MM.1S (cell line): Measurements from ENCODE around the gene ZNF205.

Experiments
- DNase-seq: peaks from one replicate; pipeline ENCODE4 v3.0.0-alpha.2; 2015
- H2AFZ ChIP-seq: fragments of 300-600 bp; sonication (generic); 2 replicates; pipeline ENCODE4 v1.6.0; 2016; ENCODE audit warnings: antibody characterized with exemption, low read length
- H3F3A ChIP-seq: fragments of 300-600 bp; sonication (generic); 2 replicates; pipeline ENCODE4 v1.6.1; 2016; ENCODE audit warnings: mild to moderate bottlenecking, antibody characterized with exemption, low read length, moderate library complexity, mixed read lengths; ENCODE audit not compliant: insufficient read depth
- H3K27ac ChIP-seq: fragments of 300-600 bp; sonication (generic); 2 replicates; pipeline ENCODE4 v1.5.1; 2016; ENCODE audit warnings: mild to moderate bottlenecking, low read length
- H3K27me3 ChIP-seq: fragments of 300-600 bp; sonication (generic); replicated peaks from 2 replicates; pipeline ENCODE4 v1.6.0; 2016; ENCODE audit warnings: low read length; ENCODE audit not compliant: insufficient read depth
- H3K36me3 ChIP-seq: fragments of 300-600 bp; sonication (generic); replicated peaks from 2 replicates; pipeline ENCODE4 v1.6.1; 2016; ENCODE audit warnings: mild to moderate bottlenecking, low read length, mixed read lengths; ENCODE audit not compliant: insufficient read depth
- H3K4me1 ChIP-seq: fragments of 300-600 bp; sonication (generic); 2 replicates; pipeline ENCODE4 v1.6.1; 2016; ENCODE audit warnings: low read length, mixed read lengths
- H3K4me2 ChIP-seq: fragments of 300-600 bp; sonication (generic); 2 replicates; pipeline ENCODE4 v1.6.0; 2016; ENCODE audit warnings: low read depth, low read length
- H3K4me3 ChIP-seq: fragments of 300-600 bp; sonication (generic); 2 replicates; pipeline ENCODE4 v1.5.1; 2016; ENCODE audit warnings: low read length, mixed read lengths
- H3K79me2 ChIP-seq: fragments of 300-600 bp; sonication (generic); 2 replicates; pipeline ENCODE4 v1.6.1; 2016; ENCODE audit warnings: mixed run types, low read length, mixed read lengths
- H3K9ac ChIP-seq: fragments of 300-600 bp; sonication (generic); 2 replicates; pipeline ENCODE4 v1.6.1; 2016; ENCODE audit warnings: low read length, mixed read lengths
- H3K9me2 ChIP-seq: fragments of 300-600 bp; sonication (generic); replicated peaks from 2 replicates; pipeline ENCODE4 v1.6.1; 2016; ENCODE audit warnings: mild to moderate bottlenecking, low read length, mixed read lengths; ENCODE audit not compliant: insufficient read depth
- H3K9me3 ChIP-seq: fragments of 300-600 bp; sonication (generic); replicated peaks from 2 replicates; pipeline ENCODE4 v1.6.1; 2016; ENCODE audit warnings: mild to moderate bottlenecking, low read length, mixed read lengths; ENCODE audit not compliant: insufficient read depth
- H4K20me1 ChIP-seq: fragments of 300-600 bp; sonication (generic); 2 replicates; pipeline ENCODE4 v1.6.1; 2016; ENCODE audit warnings: mild to moderate bottlenecking, low read length, moderate library complexity, mixed read lengths; ENCODE audit not compliant: insufficient read depth
- CTCF ChIP-seq: fragments of 300-600 bp; sonication (generic); IDR thresholded peaks from 2 replicates; pipeline ENCODE4 v1.5.1; 2016; ENCODE audit warnings: antibody characterized with exemption, low read length, mixed read lengths
- EZH2 ChIP-seq: fragments of 300-600 bp; sonication (generic); optimal IDR thresholded peaks from 2 replicates; pipeline ENCODE3; 2017; ENCODE audit warnings: low read depth, mild to moderate bottlenecking, antibody characterized with exemption, low read length, mixed read lengths
- EZH2phosphoT487 ChIP-seq: fragments of 300-600 bp; sonication (generic); IDR thresholded peaks from 2 replicates; pipeline ENCODE4 v1.6.1; 2018; ENCODE audit warnings: antibody characterized with exemption, low read length

The ZNF205 gene

GRCh38 chr16:3148256-3149192 is 36.1 kb downstream of the ZNF205 start:
- 0 out of 2 replicates have a peak, but pooled peaks cover 4% of the 10 kb centered on the region for H3K4me1 ChIP-seq
- no peak overlapping the region for H3K4me3 ChIP-seq
- peaks cover 26% of the 10 kb centered on the region for H3K27me3 ChIP-seq
- H3K4me2 ChIP-seq = no peak overlapping the region
- no peaks in the 10 kb centered on the region for H3K9me2 ChIP-seq
- no peak overlapping the region for H3K27ac ChIP-seq
- H3K9me3 ChIP-seq = no peaks in the 10 kb centered on the region
- H4K20me1 ChIP-seq = no peaks in the 10 kb centered on the region
- no peaks in the 10 kb centered on the region for H3K79me2 ChIP-seq
- no peak for DNase-seq
- H3K9ac ChIP-seq = no peak overlapping the region
- H3K36me3 ChIP-seq = no peaks in the 10 kb centered on the region
- no peak overlapping the region for H2AFZ ChIP-seq
- H3F3A ChIP-seq = peaks cover 23% of the 10 kb centered on the region; the same call in 1 of the 2 replicates
- TF ChIP-seq EZH2phosphoT487 (no peak), EZH2 (no peak), CTCF (no peak)

- Histone ChIP-seq H4K20me1 (no peaks in the 10 kb centered on the region), H3K36me3 (no peaks in the 10 kb centered on the region), H3K4me3 (no peak overlapping the region), H2AFZ (no peak overlapping the region), H3K4me1 (0 out of 2 replicates have a peak, but pooled peaks cover 4% of the 10 kb centered on the region), H3K9ac (no peak overlapping the region), H3K27me3 (peaks cover 22% of the 10 kb centered on the region), H3F3A (peaks cover 23% of the 10 kb centered on the region; the same call in 1 of the 2 replicates), H3K9me2 (no peaks in the 10 kb centered on the region), H3K27ac (no peak overlapping the region), H3K4me2 (0 out of 2 replicates have a peak overlapping the region, but pooled peaks have one; percentile 100), H3K79me2 (no peaks in the 10 kb centered on the region), H3K9me3 (no peaks in the 10 kb centered on the region)
- TF ChIP-seq EZH2phosphoT487 (no peak), CTCF (no peak), EZH2 (no peak)
- DNase-seq = no peak
Measured at GRCh38 chr16:3149193-3149530, 36.8 kb downstream of the ZNF205 start.

- Histone ChIP-seq H3K79me2 (no peaks in the 10 kb centered on the region), H3K4me1 (0 out of 2 replicates have a peak, but pooled peaks cover 4% of the 10 kb centered on the region), H3K9ac (peak overlapping the region; percentile 77), H3K27me3 (peaks cover 16% of the 10 kb centered on the region), H3K9me3 (no peaks in the 10 kb centered on the region), H3K4me2 (peak overlapping the region; percentile 100), H4K20me1 (no peaks in the 10 kb centered on the region), H3K4me3 (peak overlapping the region; percentile 90), H2AFZ (peak overlapping the region; percentile 98), H3F3A (peaks cover 23% of the 10 kb centered on the region; the same call in 1 of the 2 replicates), H3K9me2 (no peaks in the 10 kb centered on the region), H3K36me3 (no peaks in the 10 kb centered on the region), H3K27ac (peak overlapping the region; percentile 33; the same call in 1 of the 2 replicates)
- no peak for DNase-seq
- peak; percentile 36 for TF ChIP-seq CTCF
- no peak for TF ChIP-seq EZH2
- no peak for TF ChIP-seq EZH2phosphoT487
Measured at GRCh38 chr16:3149630-3150345, 37.4 kb downstream of the ZNF205 start.
